Measurements from ENCODE around the gene APCDD1. TPM values are rescaled to one million over a fixed set of nuclear protein-coding genes. Genes with fewer than 3 reads are reported as not detected.

APCDD1 gene
- total RNA-seq, 1 experiment from 2014 or later: not detected

- ChIA-PET CTCF (no interaction called here), RAD21 (ENCODE audit: low non-redundant PET in 1 of 2, low total read pairs in 2 of 2, uncharacterized antibody in 2 of 2, unreplicated experiment in 2 of 2) (no interaction called here), POLR2A (no interaction called here)
- no peak overlapping the region for H3K9ac ChIP-seq (ENCODE audit: low read length)
- no peaks in the 10 kb centered on the region for H3K4me1 ChIP-seq (ENCODE audit: control insufficient read depth in 1 of 2, insufficient read depth in 2 of 2, low read length in 2 of 2)
- no peak overlapping the region for H3K4me2 ChIP-seq (ENCODE audit: low read length)
- no peaks in the 10 kb centered on the region for H3K9me2 ChIP-seq (ENCODE audit: insufficient read depth)
- H3K27ac ChIP-seq (ENCODE audit: low read depth, low read length): no peak overlapping the region
- no TSS peak for BruUV-seq (replicated peaks)
- peaks cover 33% of the 10 kb centered on the region for H3K27me3 ChIP-seq (ENCODE audit: insufficient read depth, low read length)
- ATAC-seq: no peak
- H3K36me3 ChIP-seq (ENCODE audit: control insufficient read depth in 1 of 2, insufficient read depth in 2 of 2, low read length in 2 of 2): no peaks in the 10 kb centered on the region
- H2AFZ ChIP-seq (ENCODE audit: low read depth, low read length, poor library complexity, severe bottlenecking): no peak overlapping the region
- H3K4me3 ChIP-seq (replicated peaks in 1 of 2; ENCODE audit: low read depth in 1 of 2, low read length in 2 of 2): no peak overlapping the region
- H3K79me2 ChIP-seq (ENCODE audit: insufficient read depth, low read length): no peaks in the 10 kb centered on the region
- TF ChIP-seq EZH2phosphoT487 (IDR thresholded peaks at IDR 0.05; ENCODE audit: borderline replicate concordance) (no peak), ZNF274 (IDR thresholded peaks at IDR 0.05; ENCODE audit: low read depth, low read length) (no peak), SP1 (IDR thresholded peaks at IDR 0.05; ENCODE audit: low read depth) (no peak), YY1 (IDR thresholded peaks at IDR 0.05; ENCODE audit: extremely low read depth, insufficient replicate concordance, low read depth, low read length) (no peak), POLR2AphosphoS5 (IDR thresholded peaks at IDR 0.05; ENCODE audit: low read depth, low read length) (no peak), TCF7L2 (IDR thresholded peaks at IDR 0.05; ENCODE audit: borderline replicate concordance, extremely low read depth, insufficient read depth, insufficient read length) (no peak), EGR1 (IDR thresholded peaks at IDR 0.05; ENCODE audit: low read depth) (no peak), POLR2A (IDR thresholded peaks at IDR 0.05; ENCODE audit: borderline replicate concordance, extremely low read depth, insufficient read depth, insufficient read length) (no peak), SRF (IDR thresholded peaks at IDR 0.05; ENCODE audit: low read depth) (no peak), CEBPB (IDR thresholded peaks at IDR 0.05; ENCODE audit: low read depth) (no peak), JUND (IDR thresholded peaks at IDR 0.05) (no peak), SIN3A (IDR thresholded peaks at IDR 0.05; ENCODE audit: low read depth) (no peak), ZFX (IDR thresholded peaks at IDR 0.05) (no peak)
- no peaks in the 10 kb centered on the region for H3K9me3 ChIP-seq (ENCODE audit: control insufficient read depth in 1 of 2, insufficient read depth in 1 of 2, low read depth in 1 of 2, low read length in 2 of 2)
- intact Hi-C loops (cut with micrococcal nuclease): no loop called here
- DNase-seq (ENCODE audit: low read depth, low spot score): no peak
- no peaks in the 10 kb centered on the region for H4K20me1 ChIP-seq (ENCODE audit: insufficient read depth)
Measured at GRCh38 chr18:10458691-10459090, 4.3 kb downstream of the APCDD1 start.

- no peak overlapping the region for H3K9ac ChIP-seq (ENCODE audit: low read length)
- no peak overlapping the region for H3K4me2 ChIP-seq (ENCODE audit: low read length)
- intact Hi-C loops (cut with micrococcal nuclease): no loop called here
- H3K4me3 ChIP-seq (replicated peaks in 1 of 2; ENCODE audit: low read depth in 1 of 2, low read length in 2 of 2): no peak overlapping the region
- CTCF ChIA-PET: no interaction called here
- TF ChIP-seq EGR1 (IDR thresholded peaks at IDR 0.05; ENCODE audit: low read depth) (no peak), JUND (IDR thresholded peaks at IDR 0.05) (no peak), ZFX (IDR thresholded peaks at IDR 0.05) (no peak), TCF7L2 (IDR thresholded peaks at IDR 0.05; ENCODE audit: borderline replicate concordance, extremely low read depth, insufficient read depth, insufficient read length) (no peak), ZBTB33 (IDR thresholded peaks at IDR 0.05; ENCODE audit: extremely low read depth, insufficient replicate concordance, low read length) (no peak), CBX3 (IDR thresholded peaks at IDR 0.05; ENCODE audit: low read depth) (no peak), CEBPB (IDR thresholded peaks at IDR 0.05; ENCODE audit: low read depth) (no peak)
- no peaks in the 10 kb centered on the region for H3K9me2 ChIP-seq (ENCODE audit: insufficient read depth)
- H3K9me3 ChIP-seq (ENCODE audit: control insufficient read depth in 1 of 2, insufficient read depth in 1 of 2, low read depth in 1 of 2, low read length in 2 of 2): no peaks in the 10 kb centered on the region
- BruUV-seq (replicated peaks): no TSS peak
- DNase-seq (ENCODE audit: low read depth, low spot score) (no peak), ATAC-seq (no peak)
- no peaks in the 10 kb centered on the region for H3K36me3 ChIP-seq (ENCODE audit: control insufficient read depth in 1 of 2, insufficient read depth in 2 of 2, low read length in 2 of 2)
- RAD21 ChIA-PET (ENCODE audit: low non-redundant PET in 1 of 2, low total read pairs in 2 of 2, uncharacterized antibody in 2 of 2, unreplicated experiment in 2 of 2): no interaction called here
- peaks cover 34% of the 10 kb centered on the region for H3K27me3 ChIP-seq (ENCODE audit: insufficient read depth, low read length)
- no peak overlapping the region for H2AFZ ChIP-seq (ENCODE audit: low read depth, low read length, poor library complexity, severe bottlenecking)
- H3K27ac ChIP-seq (ENCODE audit: low read depth, low read length): no peak overlapping the region
- no peaks in the 10 kb centered on the region for H3K79me2 ChIP-seq (ENCODE audit: insufficient read depth, low read length)
- H4K20me1 ChIP-seq (ENCODE audit: insufficient read depth): no peaks in the 10 kb centered on the region
- POLR2A ChIA-PET: no interaction called here
- H3K4me1 ChIP-seq (ENCODE audit: control insufficient read depth in 1 of 2, insufficient read depth in 2 of 2, low read length in 2 of 2): no peaks in the 10 kb centered on the region
Measured at GRCh38 chr18:10459587-10459986, 5.2 kb downstream of the APCDD1 start.
